Stimulated activated CD8-positive, alpha-beta memory T cell treated with anti-CD3 and anti-CD28 coated beads, Interleukin-4, amount 100 ng/mL, for 1 hour (primary cell): ENCODE results near the gene BCL11B.

ENCODE experiments used
- DNase-seq, 2 donors: peaks; one replicate each; pipeline ENCODE4 v3.0.0-alpha.2; 2020; ENCODE audit warnings: low read depth in 2 of 2, low spot score in 1 of 2

The BCL11B gene

DNA sequence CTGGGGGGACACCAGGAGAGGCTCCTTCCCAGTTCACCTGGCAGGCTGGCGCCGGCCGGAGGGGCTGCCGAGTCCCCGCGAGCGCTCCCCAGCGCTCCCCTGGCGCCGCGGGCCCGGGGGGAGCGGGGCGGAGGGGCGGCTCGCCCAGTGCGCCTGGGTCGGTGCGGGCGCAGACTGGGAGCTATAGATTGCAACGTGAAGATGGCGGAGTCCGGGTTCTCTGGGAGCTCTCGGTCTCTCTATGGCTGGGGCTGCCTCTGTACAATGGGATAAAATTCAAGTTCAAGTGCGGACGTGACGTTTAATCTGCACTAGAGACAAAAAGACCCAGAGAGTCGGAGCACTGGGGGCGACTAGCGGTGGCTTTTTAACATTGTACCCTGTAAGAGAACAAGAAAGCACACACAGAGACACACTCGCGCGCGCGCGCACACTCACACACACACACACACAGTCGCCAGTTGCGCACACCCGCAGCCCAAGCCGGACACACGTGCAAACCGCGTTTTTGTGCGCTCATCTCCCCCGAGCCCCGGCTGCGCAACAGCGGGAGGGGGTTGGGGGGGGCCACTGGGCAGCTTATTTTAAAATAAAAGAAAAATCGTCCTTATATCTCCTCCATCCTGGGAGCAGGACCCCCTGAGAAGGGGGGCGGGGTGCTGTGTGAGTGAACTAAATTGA lies at the start of gene BCL11B:
Gene BCL11B, minus strand, starts transcription at position 247 of the 681 bp plus-strand sequence. CDS start 979 bp downstream, outside the sequence.
- DNase-seq = peak in 1 of 2 donors; percentile 77

DNA sequence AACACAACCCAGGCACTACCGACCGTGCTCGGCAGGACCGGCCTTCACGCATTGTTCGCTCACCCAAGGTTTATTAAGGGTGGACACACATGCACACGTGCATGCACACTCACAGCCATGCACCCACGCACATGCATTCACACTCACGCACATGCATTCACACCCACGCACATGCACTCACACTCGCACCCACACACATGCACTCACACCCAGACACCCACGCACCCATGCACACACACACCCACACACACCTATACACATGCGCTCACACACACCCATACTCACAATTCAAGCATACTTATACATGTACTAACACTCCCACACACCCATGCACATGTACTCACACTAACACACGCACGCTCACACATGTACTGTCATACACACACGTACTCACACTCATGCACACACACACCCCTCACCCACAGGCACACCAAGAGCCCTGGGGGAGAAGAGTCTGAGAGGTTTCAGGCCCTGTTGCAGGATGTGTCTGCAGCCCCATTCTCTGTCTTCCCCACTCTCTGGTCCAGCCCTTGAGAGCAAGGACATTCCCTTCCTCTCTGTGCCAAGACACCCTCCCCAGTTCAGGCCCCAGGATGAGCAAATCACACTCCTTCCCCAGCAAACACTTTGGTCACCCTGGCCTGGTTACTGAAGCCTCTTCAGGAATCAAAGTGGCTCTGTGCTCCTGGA lies 49.4 kb upstream of the BCL11B start:
- no peak for DNase-seq

DNA sequence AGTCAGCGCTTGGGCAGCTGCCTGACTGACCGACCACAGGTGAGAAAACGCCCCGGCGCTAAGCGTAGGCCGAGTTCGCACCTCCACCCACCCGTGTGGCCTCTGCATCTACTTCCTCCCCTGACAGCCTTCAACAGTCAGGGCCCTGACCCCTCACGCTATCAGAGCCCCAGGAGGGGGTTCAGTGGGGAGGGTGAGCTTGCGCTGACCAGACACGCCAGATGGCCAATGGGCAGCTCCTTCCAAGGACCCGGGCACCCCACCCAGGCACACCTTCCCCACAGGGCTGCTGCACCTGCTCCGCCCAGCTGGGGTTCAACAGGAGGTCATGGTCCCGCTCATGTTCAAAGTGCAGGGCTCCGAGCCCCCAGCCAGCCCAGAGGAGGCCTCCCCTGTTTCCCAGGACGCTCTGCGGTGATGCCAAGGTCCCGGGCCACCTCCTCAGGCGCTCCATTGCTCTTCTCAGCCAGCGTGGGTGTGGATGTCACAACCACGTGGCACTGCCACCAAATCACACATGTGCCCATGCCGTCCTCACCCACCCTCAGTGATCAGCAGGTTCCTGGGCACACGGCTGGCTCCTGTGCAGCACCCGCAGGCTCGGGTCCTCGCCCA lies 48.7 kb upstream of the BCL11B start:
- DNase-seq = no peak

DNA sequence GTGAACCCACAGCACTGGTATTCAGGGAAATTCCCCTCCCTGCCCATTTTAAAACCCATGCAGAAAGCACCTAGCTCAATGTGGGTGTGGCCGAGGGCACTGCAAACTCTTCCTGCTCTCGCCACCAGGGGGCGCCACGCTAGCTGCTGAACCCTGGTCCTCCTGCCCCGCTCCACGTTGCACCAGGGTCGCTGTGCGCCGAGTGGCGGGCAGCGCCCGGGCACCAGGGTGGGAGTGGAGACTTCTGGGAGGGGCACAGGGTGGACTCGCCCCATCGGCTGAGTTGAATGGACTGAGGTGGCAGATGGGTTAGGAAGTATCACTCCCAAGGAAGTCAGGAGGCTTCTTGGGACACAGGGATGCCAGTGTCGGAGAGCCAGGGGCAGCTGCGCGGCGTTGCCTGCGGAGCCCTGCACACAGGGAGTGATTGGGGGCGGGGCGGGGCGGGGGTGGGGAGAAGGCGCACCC lies 48.1 kb upstream of the BCL11B start:
- peak; percentile 40 to 57 for DNase-seq

DNA sequence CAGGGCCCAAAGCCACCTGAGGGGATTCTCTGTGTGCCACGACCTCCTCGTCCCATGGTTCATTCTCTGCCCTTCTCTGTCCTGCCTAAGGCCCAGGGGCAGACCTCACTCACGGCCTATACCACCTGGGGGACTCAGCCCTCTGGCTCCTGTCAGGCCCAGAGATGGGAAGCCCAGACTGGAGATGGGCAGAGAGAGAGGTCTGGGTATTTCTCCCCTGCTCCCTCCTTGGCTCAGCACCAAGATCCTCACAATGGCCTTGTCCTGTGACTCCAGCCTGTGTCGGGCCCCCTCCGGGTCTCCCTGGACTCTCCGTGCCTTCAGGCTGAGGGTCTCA lies 46.9 kb upstream of the BCL11B start:
- DNase-seq = no peak

DNA sequence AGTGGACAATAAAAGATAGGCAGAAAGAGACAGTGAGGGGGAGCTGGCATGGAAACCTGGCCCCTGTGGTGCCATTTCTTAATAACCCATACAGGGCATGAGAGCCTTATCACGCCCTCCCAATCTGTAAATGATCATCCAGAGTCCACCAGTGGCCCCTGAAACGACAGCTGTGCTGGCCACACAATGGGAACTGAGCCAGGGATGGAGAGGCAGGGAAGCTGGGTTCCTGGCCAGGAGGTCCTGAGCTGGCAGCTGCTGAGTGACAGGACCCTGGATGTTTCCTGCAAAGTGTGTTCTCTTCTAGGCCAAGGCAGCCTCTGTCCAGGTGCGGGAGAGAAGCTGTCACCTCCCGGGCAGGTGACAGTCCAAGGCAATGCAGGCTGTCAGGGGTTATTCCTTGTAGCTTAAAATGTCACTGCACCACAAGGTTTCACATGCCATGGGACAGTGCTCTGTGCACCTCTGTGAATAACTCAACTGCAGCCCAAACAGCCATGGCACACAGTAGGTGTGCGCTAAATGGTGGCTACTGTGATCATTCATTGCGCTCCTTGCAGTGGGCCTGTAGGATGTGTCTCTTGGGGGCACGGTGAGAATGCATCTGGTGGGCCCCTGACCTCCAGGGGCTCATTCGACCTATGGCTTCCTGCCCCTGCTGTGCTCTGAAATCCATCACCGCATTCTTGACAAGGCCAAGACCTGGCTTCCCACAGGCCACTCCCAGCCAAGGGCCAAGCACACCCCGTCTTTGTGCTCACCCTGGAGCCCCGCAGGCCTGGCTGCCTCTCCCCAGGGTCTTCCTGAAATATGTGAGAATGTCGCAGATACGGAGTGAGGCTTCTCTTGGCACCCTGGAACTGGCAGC lies 46.3 kb upstream of the BCL11B start:
- no peak for DNase-seq

DNA sequence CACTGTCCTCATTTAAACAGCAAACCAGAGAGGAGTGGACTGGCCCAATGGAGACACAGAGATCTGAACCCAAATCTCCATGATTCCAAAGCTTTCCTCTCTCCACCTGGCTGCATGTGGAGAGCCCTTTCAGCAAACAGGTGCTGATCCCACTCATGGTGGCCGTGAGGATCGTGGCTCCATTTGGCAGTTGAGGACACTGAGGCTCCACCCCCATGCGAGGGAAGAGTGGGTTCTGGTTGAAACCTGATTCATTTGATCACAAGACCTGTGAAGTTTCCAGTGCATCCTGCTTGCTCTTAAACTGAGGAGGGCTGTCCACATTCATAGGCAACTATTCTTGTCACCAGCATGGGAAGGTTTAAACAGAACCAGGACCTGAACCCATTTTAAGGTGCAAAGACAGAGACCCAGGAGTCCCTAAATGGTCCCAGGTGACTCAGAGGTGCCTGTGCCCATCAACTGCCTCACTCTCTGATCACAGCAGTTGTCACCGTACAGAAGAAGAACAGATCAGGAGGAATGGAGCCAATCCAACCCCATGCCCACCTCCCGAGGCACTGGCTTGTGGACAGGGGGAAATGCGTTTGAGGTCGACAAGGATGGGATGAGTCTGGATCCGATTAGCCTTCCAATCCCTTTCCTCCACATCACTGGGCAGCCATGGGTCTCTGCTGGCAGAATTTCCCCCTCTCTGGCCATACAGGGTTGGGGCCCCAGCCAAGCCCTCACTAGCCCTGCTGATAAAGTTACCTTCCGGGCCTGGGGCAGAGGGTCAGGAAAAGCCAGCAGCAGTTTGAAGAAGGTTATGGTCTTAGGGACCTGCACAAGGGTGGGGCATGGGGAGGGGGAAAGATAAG lies 45.5 kb upstream of the BCL11B start:
- DNase-seq = no peak

DNA sequence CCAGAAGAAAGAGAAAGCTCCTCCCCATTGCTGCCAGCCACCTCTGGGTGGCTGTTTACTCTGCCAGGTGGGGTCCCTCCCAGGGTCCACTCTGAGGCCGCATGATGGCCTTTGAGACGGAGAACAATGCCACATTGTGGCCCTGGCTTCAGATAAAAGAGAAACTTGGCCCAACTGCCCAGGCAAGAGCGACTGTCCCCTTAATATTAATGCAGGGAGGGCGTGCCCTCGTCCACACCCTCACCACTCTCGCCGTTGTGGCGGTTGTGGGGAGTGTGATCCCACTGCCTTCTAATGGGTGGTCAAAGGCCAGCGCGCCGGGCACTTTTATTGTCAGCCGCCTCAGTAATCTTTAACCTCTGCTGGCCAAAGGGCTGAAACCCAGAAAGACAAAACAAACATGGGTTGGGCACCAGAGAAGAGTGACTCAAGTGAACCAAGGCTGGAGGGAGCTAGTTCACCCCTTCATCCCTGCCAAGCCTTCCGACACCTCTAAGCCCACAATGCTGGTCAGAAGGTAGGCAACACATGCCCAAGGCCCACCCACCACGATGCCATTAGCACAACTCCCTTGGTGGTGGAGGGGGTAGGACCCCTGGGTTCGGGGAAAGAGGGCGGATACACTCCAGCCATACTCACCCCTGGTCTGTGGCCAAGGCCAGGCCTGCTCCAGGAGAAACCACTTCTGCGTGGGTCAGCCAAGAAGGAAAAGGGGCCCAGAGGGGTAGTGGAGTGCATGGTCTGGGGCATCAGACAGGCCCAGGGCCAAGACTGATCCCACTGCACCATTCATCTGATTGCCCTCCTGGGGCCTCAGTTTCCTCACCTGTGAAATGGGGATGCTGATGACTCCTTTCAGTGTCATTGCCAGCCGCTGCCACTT lies 44.5 kb upstream of the BCL11B start:
- DNase-seq = no peak

DNA sequence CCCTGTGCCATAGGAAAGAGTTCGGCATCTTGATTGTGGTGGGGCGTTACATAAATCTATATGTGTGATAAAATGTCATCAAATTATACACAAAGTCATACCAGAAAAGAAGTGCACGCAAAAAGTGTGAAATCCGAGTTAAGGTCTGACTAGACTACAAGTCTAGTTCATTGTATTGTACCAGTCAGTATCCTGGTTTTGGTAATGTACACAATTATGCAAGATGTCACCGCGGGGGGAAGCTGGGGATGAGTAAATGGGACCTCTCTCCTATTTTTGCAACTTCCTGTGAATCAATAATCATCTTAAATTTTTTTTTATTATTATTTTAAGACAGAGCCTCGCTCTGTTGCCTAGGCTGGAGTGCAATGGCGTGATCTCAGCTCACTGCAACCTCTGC lies 43.2 kb upstream of the BCL11B start:
- DNase-seq = no peak

DNA sequence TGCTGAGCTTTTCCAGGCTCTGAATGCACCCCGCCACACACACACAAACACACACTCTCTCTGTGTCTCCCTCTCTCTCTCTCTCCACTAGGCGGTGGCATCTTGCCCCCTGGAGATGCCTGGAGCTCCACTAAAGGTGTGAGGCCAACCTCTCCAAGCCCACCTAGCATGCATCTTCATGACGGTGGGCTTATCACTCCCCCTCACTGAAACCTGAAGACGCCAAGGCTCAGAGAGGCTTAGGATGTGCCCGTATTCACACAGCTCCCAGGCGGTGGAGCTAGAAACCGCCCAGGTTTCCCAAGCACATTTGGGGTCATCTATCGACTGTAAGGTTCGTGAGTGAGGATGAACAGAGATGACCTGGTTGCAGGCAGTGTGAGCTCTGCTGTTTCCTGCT lies 42.6 kb upstream of the BCL11B start:
- DNase-seq = no peak

DNA sequence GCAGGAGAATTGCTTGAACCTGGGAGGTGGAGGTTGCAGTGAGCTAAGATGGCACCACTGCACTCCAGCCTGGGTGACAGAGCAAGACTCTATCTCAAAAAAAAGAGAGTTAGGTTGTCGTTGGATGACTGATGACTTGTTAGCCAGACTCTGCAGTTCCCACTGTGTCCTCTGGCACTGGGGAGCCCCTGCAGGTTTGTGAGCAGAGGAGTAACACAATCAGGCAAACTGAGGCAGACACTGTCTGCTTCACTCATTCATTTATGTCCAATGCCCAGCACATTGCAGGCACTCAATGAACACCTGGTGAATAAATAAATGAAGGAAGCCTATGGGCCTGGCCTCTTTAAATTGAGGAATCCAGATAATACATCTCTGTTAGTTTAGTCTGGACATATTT lies 41.2 kb upstream of the BCL11B start:
- DNase-seq = no peak

DNA sequence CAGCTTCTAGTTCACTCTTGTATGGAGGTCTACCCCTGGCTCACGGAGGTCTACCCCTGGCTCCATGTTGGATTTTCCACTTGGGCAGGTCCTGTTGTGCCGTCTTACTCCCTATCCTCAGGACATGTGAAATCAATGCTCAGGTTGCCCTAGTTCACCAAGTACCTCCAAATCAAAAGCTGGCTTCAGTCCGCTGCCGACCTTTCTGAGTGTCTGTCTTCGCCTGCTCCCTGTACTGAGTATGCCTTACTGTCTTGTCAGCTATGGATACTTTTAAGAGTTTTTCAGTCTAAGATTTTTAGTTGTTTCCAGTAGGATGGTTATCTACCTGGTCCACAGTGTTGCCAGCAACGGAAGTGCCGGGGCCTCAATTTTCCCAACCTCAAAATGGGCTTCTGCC lies 40.1 kb upstream of the BCL11B start:
- DNase-seq = no peak

DNA sequence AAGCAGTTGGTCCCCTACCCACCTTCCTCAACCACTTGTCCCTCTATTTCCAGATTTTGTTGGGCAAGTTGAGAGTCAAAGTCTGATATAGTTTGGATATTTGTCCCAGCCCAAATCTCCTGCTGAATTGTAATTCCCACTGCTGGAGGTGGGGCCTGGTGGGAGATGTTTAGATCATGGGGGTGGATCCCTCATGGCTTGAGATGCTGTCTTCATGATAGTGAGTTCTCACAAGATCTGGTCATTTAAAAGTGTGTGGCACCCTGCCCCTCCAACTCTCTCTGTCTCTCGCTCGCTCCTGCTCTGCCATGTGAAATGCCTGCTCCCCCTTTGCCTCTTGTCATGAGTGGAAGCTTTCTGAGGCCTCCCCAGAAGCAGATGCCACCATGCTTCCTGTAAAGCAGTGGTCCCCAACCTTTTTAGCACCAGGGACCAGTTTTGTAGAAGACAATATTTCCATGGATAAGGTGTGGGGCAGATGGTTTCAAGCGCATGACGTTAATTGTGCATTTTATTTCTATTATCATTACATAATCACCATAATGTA lies 37.3 kb upstream of the BCL11B start:
- no peak for DNase-seq

DNA sequence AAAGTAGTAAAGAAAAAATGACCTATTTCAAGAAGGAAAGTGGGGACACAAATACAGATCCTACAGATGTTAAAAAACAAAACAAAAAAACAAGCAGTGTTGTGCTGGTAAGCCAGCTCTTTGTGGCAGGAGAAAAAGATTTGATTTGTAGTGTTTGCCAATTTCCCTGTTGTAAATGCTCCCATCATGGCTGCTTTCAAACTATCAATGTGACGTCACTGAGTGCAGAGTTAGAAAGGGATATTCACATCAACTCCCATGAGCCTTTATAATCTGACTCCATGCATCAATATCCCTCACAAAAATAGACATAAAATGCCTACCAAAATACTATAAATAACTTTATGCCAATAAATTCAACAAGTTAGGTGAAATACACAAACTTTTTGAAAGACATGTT lies 32.2 kb upstream of the BCL11B start:
- no peak for DNase-seq

DNA sequence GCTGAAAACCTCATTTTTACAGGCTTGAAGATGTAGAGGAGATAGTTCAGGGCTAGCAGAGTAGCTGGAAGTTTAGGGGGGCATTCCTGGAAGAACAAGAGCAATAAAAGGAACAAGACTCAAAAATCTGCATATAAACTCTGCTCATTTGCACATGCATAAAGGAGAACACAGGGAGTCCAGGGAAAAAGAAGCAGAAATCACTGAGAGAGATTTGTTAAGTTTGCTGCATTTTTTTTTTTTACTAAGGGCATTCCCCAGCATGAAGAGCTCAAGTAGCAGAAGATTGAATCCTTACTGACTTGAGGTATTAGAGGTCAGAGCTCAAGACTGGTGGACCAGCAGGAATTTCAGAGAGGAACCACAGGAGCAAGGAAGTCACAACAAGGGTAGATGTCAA lies 28.2 kb upstream of the BCL11B start:
- no peak for DNase-seq

DNA sequence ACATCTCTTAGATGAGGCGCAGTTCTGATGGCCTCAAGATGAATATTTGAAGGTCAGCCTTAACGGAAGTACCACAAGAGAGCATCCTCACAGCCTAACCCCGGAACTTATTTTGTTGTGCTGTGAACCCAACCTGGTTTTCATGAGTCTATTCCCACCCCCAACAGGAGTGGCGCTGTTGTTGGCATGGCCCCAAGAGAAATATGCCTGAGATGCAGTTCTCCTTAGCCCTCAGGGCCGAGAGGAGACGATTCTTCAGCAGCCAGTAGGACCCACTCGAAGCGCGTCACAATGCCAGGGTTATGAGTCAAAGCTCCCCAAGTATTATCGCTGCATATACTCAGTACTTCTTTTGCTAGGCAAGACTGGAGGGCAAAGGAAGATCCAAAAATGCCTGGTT lies 24.5 kb upstream of the BCL11B start:
- DNase-seq = no peak

DNA sequence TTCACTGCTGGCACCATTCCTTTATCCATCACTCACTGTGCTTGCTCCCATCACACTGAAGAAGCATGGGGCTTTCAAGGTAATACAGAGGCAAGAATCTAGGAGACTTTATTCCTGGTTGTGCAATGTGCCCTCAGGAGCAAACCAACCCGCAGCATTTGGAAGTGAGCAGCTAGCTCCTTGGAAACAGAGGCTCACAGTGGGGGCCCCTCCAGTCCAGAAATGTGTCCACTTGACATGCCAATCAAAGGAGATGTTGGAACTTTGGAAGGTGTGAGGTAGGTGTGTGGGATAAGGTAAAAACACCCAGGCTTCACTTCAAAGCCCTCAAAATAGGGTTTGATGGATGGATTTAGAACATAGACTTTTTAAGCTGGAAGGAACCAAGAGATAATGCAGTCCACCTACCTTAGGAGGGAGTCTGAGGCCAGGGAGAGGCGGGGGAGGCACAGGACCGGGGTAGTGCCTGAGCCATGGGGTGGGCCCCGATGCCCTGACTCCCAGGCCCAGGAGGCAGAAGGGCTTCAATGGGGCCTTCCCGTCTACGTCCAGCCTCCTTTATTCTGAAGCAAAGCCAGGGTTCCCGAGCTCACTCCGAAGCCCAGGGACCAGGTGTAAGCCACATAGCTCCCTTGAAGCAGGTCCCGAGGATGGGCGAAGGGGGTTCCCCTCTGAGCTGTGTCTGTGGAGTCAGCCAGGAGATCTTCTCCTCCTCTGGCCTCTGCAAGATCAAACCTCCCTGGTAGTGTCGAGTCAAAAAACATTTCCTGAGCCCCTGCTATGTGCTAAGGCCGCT lies 17.6 kb upstream of the BCL11B start:
- no peak for DNase-seq

DNA sequence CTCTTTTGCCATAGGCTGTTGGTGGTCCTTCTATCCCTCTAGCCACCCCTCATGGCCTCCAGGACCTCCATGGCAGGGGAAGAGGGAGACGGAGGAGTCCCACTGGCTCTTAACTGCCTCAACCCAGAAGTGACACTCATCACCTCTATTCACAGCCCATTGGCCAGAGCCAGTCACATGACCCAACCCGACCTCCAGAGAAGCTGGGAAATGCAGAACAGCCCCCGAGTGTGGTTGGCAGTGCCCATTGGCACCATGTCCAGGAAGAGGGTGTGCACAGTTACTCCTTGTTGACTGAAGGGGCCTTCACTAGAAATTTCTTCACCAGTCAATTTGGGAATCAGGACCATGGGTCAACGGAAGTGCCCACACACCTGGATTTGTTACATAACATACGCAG lies 17.0 kb upstream of the BCL11B start:
- DNase-seq = no peak
